Mesenchymal stem cell (in vitro differentiated cells and primary cell): ENCODE data around the gene CTNNA3.

ENCODE experiments used
- DNase-seq: peaks from one replicate; pipeline ENCODE4 v3.0.0-alpha.2; 2013
- H2AFZ ChIP-seq: one replicate; pipeline ENCODE4 v1.6.1; 2013; ENCODE audit warnings: low read depth, mild to moderate bottlenecking, control low read depth, inconsistent platforms, low read length, moderate library complexity
- H2AK5ac ChIP-seq: 2 replicates; pipeline ENCODE4 v1.6.1; 2013; ENCODE audit warnings: low read length, moderate library complexity, mild to moderate bottlenecking, inconsistent platforms; ENCODE audit not compliant: severe bottlenecking
- H2BK120ac ChIP-seq: one replicate; pipeline ENCODE4 v1.6.1; 2013; ENCODE audit warnings: low read depth, mild to moderate bottlenecking, inconsistent platforms, low read length, moderate library complexity
- H2BK12ac ChIP-seq, 2 experiments: one replicate each; pipeline ENCODE4 v1.6.1; 2013; ENCODE audit warnings: inconsistent platforms in 2 of 2, low read length in 2 of 2, mild to moderate bottlenecking in 2 of 2, moderate library complexity in 2 of 2, control low read depth in 1 of 2
- H2BK15ac ChIP-seq: one replicate; pipeline ENCODE4 v1.6.1; 2013; ENCODE audit warnings: mild to moderate bottlenecking, low read depth, inconsistent platforms; ENCODE audit not compliant: poor library complexity, severe bottlenecking
- H2BK5ac ChIP-seq: 2 replicates; pipeline ENCODE4 v1.6.1; 2013; ENCODE audit warnings: low read depth, mild to moderate bottlenecking, low read length, control low read depth, inconsistent platforms; ENCODE audit not compliant: poor library complexity, severe bottlenecking
- H3K14ac ChIP-seq, 2 experiments: one replicate each; pipeline ENCODE4 v1.6.1; 2013; ENCODE audit warnings: inconsistent platforms in 2 of 2, low read length in 2 of 2, control low read depth in 1 of 2, mild to moderate bottlenecking in 1 of 2, moderate library complexity in 1 of 2
- H3K18ac ChIP-seq, 2 experiments: one replicate each; pipeline ENCODE4 v1.6.1; 2013; ENCODE audit warnings: inconsistent platforms in 2 of 2, low read length in 2 of 2, control low read depth in 1 of 2, low read depth in 1 of 2, mild to moderate bottlenecking in 1 of 2
- H3K23ac ChIP-seq, 2 experiments: one replicate each; pipeline ENCODE4 v1.6.1; 2013; ENCODE audit warnings: inconsistent platforms in 2 of 2, low read length in 2 of 2, mild to moderate bottlenecking in 2 of 2, moderate library complexity in 2 of 2, control low read depth in 1 of 2
- H3K27ac ChIP-seq: 2 replicates; pipeline ENCODE4 v1.5.1; 2013; ENCODE audit warnings: mild to moderate bottlenecking, moderate library complexity, low read length, control low read depth, inconsistent platforms; ENCODE audit not compliant: poor library complexity, severe bottlenecking
- H3K27me3 ChIP-seq, 2 experiments: 2 replicates each; pipeline versions ENCODE4 v1.6.1 to v1.7.0; 2013; ENCODE audit warnings: low read length in 2 of 2, mild to moderate bottlenecking in 2 of 2, moderate library complexity in 2 of 2, control low read depth in 1 of 2, inconsistent platforms in 1 of 2; ENCODE audit not compliant: control insufficient read depth in 1 of 2, insufficient read depth in 1 of 2
- H3K36me3 ChIP-seq, 2 experiments: 2 replicates each; pipeline versions ENCODE4 v1.6.1 to v1.7.0; 2013; ENCODE audit warnings: low read length in 2 of 2, control low read depth in 1 of 2, inconsistent platforms in 1 of 2, low read depth in 1 of 2, mild to moderate bottlenecking in 1 of 2; ENCODE audit not compliant: insufficient read depth in 2 of 2, control insufficient read depth in 1 of 2
- H3K4ac ChIP-seq, 2 experiments: one replicate each; pipeline ENCODE4 v1.6.1; 2013; ENCODE audit warnings: inconsistent platforms in 2 of 2, low read length in 2 of 2, mild to moderate bottlenecking in 2 of 2, moderate library complexity in 2 of 2, control low read depth in 1 of 2, low read depth in 1 of 2
- H3K4me1 ChIP-seq: 2 replicates; pipeline ENCODE4 v1.6.1; 2013; ENCODE audit warnings: low read depth, low read length, control low read depth; ENCODE audit not compliant: control insufficient read depth, insufficient read depth
- H3K4me2 ChIP-seq: 2 replicates; pipeline ENCODE4 v1.6.1; 2013; ENCODE audit warnings: low read length, mild to moderate bottlenecking, inconsistent platforms; ENCODE audit not compliant: poor library complexity, severe bottlenecking
- H3K4me3 ChIP-seq, 2 experiments: 2 replicates each; pipeline versions ENCODE4 v1.5.1 to v1.7.0; 2013; ENCODE audit warnings: low read length in 2 of 2, mild to moderate bottlenecking in 2 of 2, control low read depth in 1 of 2, low read depth in 1 of 2; ENCODE audit not compliant: insufficient read depth in 1 of 2
- H3K79me1 ChIP-seq: replicated peaks from 2 replicates; pipeline ENCODE4 v1.6.1; 2013; ENCODE audit warnings: mild to moderate bottlenecking, control low read depth, low read length, inconsistent platforms; ENCODE audit not compliant: poor library complexity, severe bottlenecking
- H3K9ac ChIP-seq: 2 replicates; pipeline ENCODE4 v1.7.0; 2013; ENCODE audit warnings: mild to moderate bottlenecking, low read length, moderate library complexity
- H3K9me3 ChIP-seq: 2 replicates; pipeline ENCODE4 v1.7.0; 2013; ENCODE audit warnings: mild to moderate bottlenecking, low read length; ENCODE audit not compliant: control insufficient read depth
- H4K8ac ChIP-seq: one replicate; pipeline ENCODE4 v1.6.1; 2013; ENCODE audit warnings: inconsistent platforms, mild to moderate bottlenecking, low read length, moderate library complexity
- H4K91ac ChIP-seq: one replicate; pipeline ENCODE4 v1.6.1; 2013; ENCODE audit warnings: mild to moderate bottlenecking, low read length, inconsistent platforms
- WGBS: methylation state at CpG from one replicate; pipeline ENCODE4 v1.1.7; 2013; ENCODE audit warnings: mixed read lengths; 5-methylcytosine and 5-hydroxymethylcytosine counted together

The CTNNA3 gene

GRCh38 chr10:65894961-65895360 is 1801.0 kb downstream of the CTNNA3 start:
- Histone ChIP-seq H3K36me3 (no peaks in the 10 kb centered on the region), H2BK120ac (no peak overlapping the region), H4K91ac (no peak overlapping the region), H3K27ac (no peak overlapping the region), H2BK5ac (no peak overlapping the region), H4K8ac (no peak overlapping the region), H3K79me1 (no peaks in the 10 kb centered on the region), H3K4me2 (no peak overlapping the region), H2AK5ac (no peak overlapping the region), H3K4me1 (no peaks in the 10 kb centered on the region), H3K14ac (no peak overlapping the region), H2AFZ (no peak overlapping the region), H3K27me3 (no peaks in the 10 kb centered on the region), H3K18ac (no peak overlapping the region), H3K4me3 (no peak overlapping the region), H3K9ac (no peak overlapping the region), H2BK12ac (no peak overlapping the region), H3K23ac (no peak overlapping the region), H3K9me3 (no peaks in the 10 kb centered on the region), H2BK15ac (no peak overlapping the region), H3K4ac (no peak overlapping the region)
- DNase-seq = no peak
- WGBS = 42% methylated on average over 6 of the region's 7 CpGs

- no peaks in the 10 kb centered on the region for H3K79me1 ChIP-seq
- H2BK12ac ChIP-seq = no peak overlapping the region
- no peak overlapping the region for H3K18ac ChIP-seq
- no peaks in the 10 kb centered on the region for H3K9me3 ChIP-seq
- no peak overlapping the region for H4K91ac ChIP-seq
- H2BK120ac ChIP-seq = no peak overlapping the region
- H3K9ac ChIP-seq = no peak overlapping the region
- no peak for DNase-seq
- no peak overlapping the region for H3K27ac ChIP-seq
- H4K8ac ChIP-seq = no peak overlapping the region
- no peak overlapping the region for H2BK5ac ChIP-seq
- no peak overlapping the region for H3K4ac ChIP-seq
- 84% methylated on average over 3 of the region's 4 CpGs for WGBS
- H3K4me1 ChIP-seq = no peaks in the 10 kb centered on the region
- no peak overlapping the region for H3K23ac ChIP-seq
- H3K4me3 ChIP-seq = no peak overlapping the region
- no peak overlapping the region for H2BK15ac ChIP-seq
- no peak overlapping the region for H3K4me2 ChIP-seq
- no peak overlapping the region for H2AFZ ChIP-seq
- no peaks in the 10 kb centered on the region for H3K36me3 ChIP-seq
- no peaks in the 10 kb centered on the region for H3K27me3 ChIP-seq
- H2AK5ac ChIP-seq = no peak overlapping the region
- no peak overlapping the region for H3K14ac ChIP-seq
Observed at GRCh38 chr10:65894379-65894778, 1801.6 kb downstream of the CTNNA3 start.

GRCh38 chr10:65893676-65894075 is 1802.3 kb downstream of the CTNNA3 start:
- Histone ChIP-seq H2BK5ac (no peak overlapping the region), H3K27ac (no peak overlapping the region), H3K4ac (no peak overlapping the region), H3K4me1 (no peaks in the 10 kb centered on the region), H2AFZ (no peak overlapping the region), H2AK5ac (no peak overlapping the region), H3K18ac (no peak overlapping the region), H4K91ac (no peak overlapping the region), H3K23ac (no peak overlapping the region), H2BK120ac (no peak overlapping the region), H3K14ac (no peak overlapping the region), H3K79me1 (no peaks in the 10 kb centered on the region), H3K36me3 (no peaks in the 10 kb centered on the region), H3K4me2 (no peak overlapping the region), H3K4me3 (no peak overlapping the region), H4K8ac (no peak overlapping the region), H3K9me3 (peaks cover 1% of the 10 kb centered on the region), H2BK15ac (no peak overlapping the region), H2BK12ac (no peak overlapping the region), H3K9ac (no peak overlapping the region), H3K27me3 (no peaks in the 10 kb centered on the region)
- 100% methylated on average over 1 of the region's 3 CpGs for WGBS
- no peak for DNase-seq

- H3K79me1 ChIP-seq = no peaks in the 10 kb centered on the region
- no peak overlapping the region for H3K4ac ChIP-seq
- H2BK12ac ChIP-seq = no peak overlapping the region
- H3K36me3 ChIP-seq = no peaks in the 10 kb centered on the region
- no peak overlapping the region for H2BK5ac ChIP-seq
- no peaks in the 10 kb centered on the region for H3K27me3 ChIP-seq
- no peak overlapping the region for H2AFZ ChIP-seq
- no peaks in the 10 kb centered on the region for H3K4me1 ChIP-seq
- no peak for DNase-seq
- H2AK5ac ChIP-seq = no peak overlapping the region
- no peak overlapping the region for H3K23ac ChIP-seq
- H3K27ac ChIP-seq = no peak overlapping the region
- WGBS = 90% methylated on average over 2 of the region's 3 CpGs
- no peak overlapping the region for H3K9ac ChIP-seq
- H3K9me3 ChIP-seq = peaks cover 7% of the 10 kb centered on the region
- no peak overlapping the region for H4K91ac ChIP-seq
- H3K4me2 ChIP-seq = no peak overlapping the region
- no peak overlapping the region for H2BK15ac ChIP-seq
- no peak overlapping the region for H3K14ac ChIP-seq
- H3K4me3 ChIP-seq = no peak overlapping the region
- H2BK120ac ChIP-seq = no peak overlapping the region
- H4K8ac ChIP-seq = no peak overlapping the region
- H3K18ac ChIP-seq = no peak overlapping the region
Observed at GRCh38 chr10:65892284-65892683, 1803.7 kb downstream of the CTNNA3 start.
